Natural killer cell (primary cell): ENCODE data around the gene SEC16B. TPM values are rescaled to one million over a fixed set of nuclear protein-coding genes. Genes with fewer than 3 reads are reported as not detected.
"Not testable (repeated sequence)": the region's sequence is repeated elsewhere in the genome, so short reads cannot be mapped to it uniquely, and the experiment has no call there.

Experiments used
- ATAC-seq, 3 donors: fragments of 150-1000 bp in 2 of 3; fragments of 200-7000 bp in 1 of 3; cut with Tn5 transposase; 1 replicate in 1 of 3; 2 replicates in 2 of 3; pipeline ENCODE4 v1.10.0; 2021; ENCODE audit warnings: mild to moderate bottlenecking in 2 of 3, moderate library complexity in 2 of 3
- DNase-seq, 2 donors: peaks; one replicate each; pipeline versions ENCODE4 v3.0.0 to v3.0.0-alpha.2; 2013 to 2021; ENCODE audit warnings: mixed read lengths in 1 of 2
- H3K27ac ChIP-seq: one replicate; pipeline ENCODE4 v1.5.1; 2013; ENCODE audit warnings: mild to moderate bottlenecking, low read length
- H3K27me3 ChIP-seq: one replicate; pipeline ENCODE4 v1.6.1; 2013; ENCODE audit warnings: low read length; ENCODE audit not compliant: control insufficient read depth, insufficient read depth
- H3K36me3 ChIP-seq: one replicate; pipeline ENCODE4 v1.6.1; 2013; ENCODE audit warnings: low read length; ENCODE audit not compliant: control insufficient read depth, insufficient read depth
- H3K4me1 ChIP-seq: one replicate; pipeline ENCODE4 v1.6.1; 2013; ENCODE audit warnings: low read length; ENCODE audit not compliant: control insufficient read depth, insufficient read depth
- H3K4me3 ChIP-seq: one replicate; pipeline ENCODE4 v1.5.1; 2013; ENCODE audit warnings: low read length
- H3K9me3 ChIP-seq: one replicate; pipeline ENCODE4 v1.6.1; 2013; ENCODE audit warnings: low read length; ENCODE audit not compliant: control insufficient read depth, insufficient read depth
- H3K27ac Mint-ChIP-seq, 2 donors: one replicate each; pipeline ENCODE4 v1.8.0; 2022; ENCODE audit warnings: mild to moderate bottlenecking in 2 of 2, mixed read lengths in 2 of 2, moderate library complexity in 1 of 2
- H3K27me3 Mint-ChIP-seq, 2 donors: one replicate each; pipeline ENCODE4 v1.8.0; 2022; ENCODE audit warnings: low read depth in 2 of 2, mixed read lengths in 2 of 2
- H3K36me3 Mint-ChIP-seq: one replicate; pipeline ENCODE4 v1.8.0; 2022; ENCODE audit warnings: mixed read lengths
- H3K4me1 Mint-ChIP-seq, 2 donors: one replicate each; pipeline ENCODE4 v1.8.0; 2022; ENCODE audit warnings: mixed read lengths in 2 of 2
- H3K4me3 Mint-ChIP-seq: one replicate; pipeline ENCODE4 v1.8.0; 2022; ENCODE audit warnings: mild to moderate bottlenecking, moderate library complexity, mixed read lengths
- H3K9me3 Mint-ChIP-seq, 2 donors: one replicate each; pipeline ENCODE4 v1.8.0; 2022; ENCODE audit warnings: mixed read lengths in 2 of 2
- CTCF ChIP-seq: fragments of 200-600 bp; IDR thresholded peaks from one replicate; pipeline ENCODE4 v1.8.0; 2022; ENCODE audit warnings: antibody characterized with exemption
- WGBS: methylation state at CpG from one replicate; pipeline ENCODE4 v1.1.7; 2013; ENCODE audit warnings: missing lambda C conversion rate; ENCODE audit not compliant: insufficient coverage; 5-methylcytosine and 5-hydroxymethylcytosine counted together
- intact Hi-C: fragments of 100-400 bp; cut with micrococcal nuclease; formaldehyde crosslinking; loops from one replicate; pipeline ENCODE4 v1.14.2; 2022
- total RNA-seq, 4 donors: library from RNA; stranded (reverse); fragments of 120-200 nt in 1 of 4; gene quantifications; one replicate each; pipeline versions ENCODE4 v1.2.3 to v1.2.4, GENCODE V29; 2013 to 2022

SEC16B gene
- total RNA-seq, 3 donors from 2014 or later (not counting 1 experiment from before 2014, with no cell fraction given), result 0.31 TPM; not detected in 2

- H3K4me1 Mint-ChIP-seq, result no peaks in the 10 kb centered on the region
- no peak for TF ChIP-seq CTCF
- H3K4me1 ChIP-seq, result no peaks in the 10 kb centered on the region
- H3K27ac ChIP-seq, result no peak overlapping the region
- intact Hi-C loops, result no loop called here
- H3K36me3 Mint-ChIP-seq, result no peaks in the 10 kb centered on the region
- no peaks in the 10 kb centered on the region for H3K27me3 ChIP-seq
- H3K36me3 ChIP-seq, result no peaks in the 10 kb centered on the region
- peaks cover 0 to 5% of the 10 kb centered on the region in 2 donors for H3K9me3 Mint-ChIP-seq
- H3K4me3 Mint-ChIP-seq, result no peak overlapping the region
- no peaks in the 10 kb centered on the region for H3K27me3 Mint-ChIP-seq
- no peaks in the 10 kb centered on the region for H3K9me3 ChIP-seq
- ATAC-seq (no peak), DNase-seq (no peak)
- 92% methylated on average over 5 of the region's 5 CpGs for WGBS
- no peak overlapping the region for H3K27ac Mint-ChIP-seq
- H3K4me3 ChIP-seq, result no peak overlapping the region
Measured at GRCh38 chr1:177995369-177995768, 25.5 kb upstream of the SEC16B start.

- H3K27me3 Mint-ChIP-seq, H3K27ac Mint-ChIP-seq, H3K9me3 ChIP-seq, H3K36me3 Mint-ChIP-seq, H3K9me3 Mint-ChIP-seq, H3K27me3 ChIP-seq, H3K4me3 ChIP-seq, intact Hi-C loops, H3K36me3 ChIP-seq, H3K4me1 Mint-ChIP-seq, ATAC-seq, H3K27ac ChIP-seq, H3K4me3 Mint-ChIP-seq, DNase-seq, H3K4me1 ChIP-seq: not testable (repeated sequence)
- 88% methylated on average over 5 of the region's 5 CpGs for WGBS
Measured at GRCh38 chr1:177986281-177986680, 16.4 kb upstream of the SEC16B start.

GRCh38 chr1:177984761-177985160 lies 14.9 kb upstream of the SEC16B start:
- Mint-ChIP-seq H3K4me3 (no peak overlapping the region), H3K27me3 (no peaks in the 10 kb centered on the region), H3K27ac (no peak overlapping the region), H3K4me1 (no peaks in the 10 kb centered on the region), H3K9me3 (peaks cover 2 to 10% of the 10 kb centered on the region in 2 donors), H3K36me3 (no peaks in the 10 kb centered on the region)
- no peak for ATAC-seq
- no peak for TF ChIP-seq CTCF
- Histone ChIP-seq H3K27ac (no peak overlapping the region), H3K4me3 (no peak overlapping the region), H3K36me3 (no peaks in the 10 kb centered on the region), H3K4me1 (no peaks in the 10 kb centered on the region), H3K9me3 (no peaks in the 10 kb centered on the region), H3K27me3 (no peaks in the 10 kb centered on the region)
- WGBS, result 68% methylated on average over 1 of the region's 1 CpG
- DNase-seq, result no peak
- intact Hi-C loops, result no loop called here

GRCh38 chr1:177984136-177984525 lies 14.3 kb upstream of the SEC16B start:
- Histone ChIP-seq H3K4me1 (no peaks in the 10 kb centered on the region), H3K4me3 (no peak overlapping the region), H3K27ac (no peak overlapping the region), H3K27me3 (no peaks in the 10 kb centered on the region), H3K36me3 (no peaks in the 10 kb centered on the region), H3K9me3 (no peaks in the 10 kb centered on the region)
- ATAC-seq, result no peak
- peaks cover 2 to 9% of the 10 kb centered on the region in 2 donors for H3K9me3 Mint-ChIP-seq
- no peak overlapping the region for H3K4me3 Mint-ChIP-seq
- WGBS, result 72% methylated on average over 3 of the region's 3 CpGs
- intact Hi-C loops, result no loop called here
- no peak for DNase-seq
- no peaks in the 10 kb centered on the region for H3K27me3 Mint-ChIP-seq
- H3K4me1 Mint-ChIP-seq, result no peaks in the 10 kb centered on the region
- TF ChIP-seq CTCF, result no peak
- H3K36me3 Mint-ChIP-seq, result no peaks in the 10 kb centered on the region
- no peak overlapping the region for H3K27ac Mint-ChIP-seq
